ENCODE measurements around the gene MEX3A.
"Not testable (repeated sequence)": the region's sequence is repeated elsewhere in the genome, so short reads cannot be mapped to it uniquely, and the experiment has no call there.

MEX3A gene

GRCh38 chr1:156082309-156083091, at the start of gene MEX3A:
Gene MEX3A (minus strand): TSS chr1:156082465. CDS start chr1:156081998, 467 bp downstream.
- DNase-seq (ENCODE audit: low read depth): peak; percentile 33

- DNase-seq (ENCODE audit: low read depth): no peak
Observed at GRCh38 chr1:156130578-156130942, 48.3 kb upstream of the MEX3A start.

GRCh38 chr1:156129687-156130577, 47.7 kb upstream of the MEX3A start:
- DNase-seq (ENCODE audit: low read depth): peak; percentile 95

- peak; percentile 78 for DNase-seq (ENCODE audit: low read depth)
Observed at GRCh38 chr1:156128654-156129597, 46.7 kb upstream of the MEX3A start.

- DNase-seq (ENCODE audit: low read depth): no peak
Observed at GRCh38 chr1:156128308-156128653, 46.0 kb upstream of the MEX3A start.

GRCh38 chr1:156126630-156127534, 44.6 kb upstream of the MEX3A start:
- DNase-seq (ENCODE audit: low read depth): no peak

- DNase-seq (ENCODE audit: low read depth): peak; percentile 96
Observed at GRCh38 chr1:156126043-156126629, 43.9 kb upstream of the MEX3A start.

- DNase-seq (ENCODE audit: low read depth): not testable (repeated sequence)
Observed at GRCh38 chr1:156125544-156125943, 43.3 kb upstream of the MEX3A start.

- no peak for DNase-seq (ENCODE audit: low read depth)
Observed at GRCh38 chr1:156124557-156125483, 42.6 kb upstream of the MEX3A start.

GRCh38 chr1:156123356-156124196, 41.3 kb upstream of the MEX3A start:
- DNase-seq (ENCODE audit: low read depth): peak; percentile 96

GRCh38 chr1:156122519-156123355, 40.5 kb upstream of the MEX3A start:
- peak; percentile 79 for DNase-seq (ENCODE audit: low read depth)

- no peak for DNase-seq (ENCODE audit: low read depth)
Observed at GRCh38 chr1:156122086-156122485, 39.8 kb upstream of the MEX3A start.

- DNase-seq (ENCODE audit: low read depth): no peak
Observed at GRCh38 chr1:156121457-156121856, 39.2 kb upstream of the MEX3A start.

- not testable (repeated sequence) for DNase-seq (ENCODE audit: low read depth)
Observed at GRCh38 chr1:156121005-156121404, 38.7 kb upstream of the MEX3A start.

- DNase-seq (ENCODE audit: low read depth): no peak
Observed at GRCh38 chr1:156120318-156120717, 38.1 kb upstream of the MEX3A start.

GRCh38 chr1:156119503-156120209, 37.4 kb upstream of the MEX3A start:
- no peak for DNase-seq (ENCODE audit: low read depth)
